ENCODE results near the gene PLD5.
"Not testable (repeated sequence)": the region's sequence is repeated elsewhere in the genome, so short reads cannot be mapped to it uniquely, and the experiment has no call there.

The PLD5 gene

GRCh38 chr1:242416657-242417056 lies 107.8 kb downstream of the PLD5 start:
- no peak for DNase-seq

GRCh38 chr1:242412921-242413320 lies 111.6 kb downstream of the PLD5 start:
- DNase-seq: no peak

GRCh38 chr1:242411901-242412300 lies 112.6 kb downstream of the PLD5 start:
- DNase-seq: no peak

GRCh38 chr1:242405947-242406346 lies 118.5 kb downstream of the PLD5 start:
- no peak for DNase-seq

- DNase-seq: no peak
These were observed 120.2 kb downstream of the PLD5 start for GRCh38 chr1:242404296-242404695.

- no peak for DNase-seq
These were observed 121.5 kb downstream of the PLD5 start for GRCh38 chr1:242402956-242403355.

GRCh38 chr1:242401937-242402336 lies 122.6 kb downstream of the PLD5 start:
- DNase-seq: no peak

- no peak for DNase-seq
These were observed 126.1 kb downstream of the PLD5 start for GRCh38 chr1:242398351-242398750.

GRCh38 chr1:242391896-242392295 lies 132.6 kb downstream of the PLD5 start:
- no peak for DNase-seq

GRCh38 chr1:242376121-242376520 lies 148.4 kb downstream of the PLD5 start:
- DNase-seq: not testable (repeated sequence)

- not testable (repeated sequence) for DNase-seq
These were observed 174.1 kb downstream of the PLD5 start for GRCh38 chr1:242350446-242350845.

GRCh38 chr1:242349636-242350035 lies 174.9 kb downstream of the PLD5 start:
- DNase-seq: no peak

GRCh38 chr1:242330865-242331264 lies 193.6 kb downstream of the PLD5 start:
- DNase-seq: not testable (repeated sequence)

- DNase-seq: not testable (repeated sequence)
These were observed 197.1 kb downstream of the PLD5 start for GRCh38 chr1:242327381-242327780.

- not testable (repeated sequence) for DNase-seq
These were observed 202.5 kb downstream of the PLD5 start for GRCh38 chr1:242321981-242322380.

- no peak for DNase-seq
These were observed 206.4 kb downstream of the PLD5 start for GRCh38 chr1:242318140-242318539.

GRCh38 chr1:242314865-242315264 lies 209.6 kb downstream of the PLD5 start:
- DNase-seq: not testable (repeated sequence)

- not testable (repeated sequence) for DNase-seq
These were observed 210.3 kb downstream of the PLD5 start for GRCh38 chr1:242314085-242314649.

GRCh38 chr1:242308681-242309080 lies 215.8 kb downstream of the PLD5 start:
- DNase-seq: not testable (repeated sequence)

GRCh38 chr1:242293781-242294180 lies 230.7 kb downstream of the PLD5 start:
- DNase-seq: not testable (repeated sequence)

GRCh38 chr1:242288067-242288466 lies 236.4 kb downstream of the PLD5 start:
- not testable (repeated sequence) for DNase-seq

- DNase-seq: not testable (repeated sequence)
These were observed 241.6 kb downstream of the PLD5 start for GRCh38 chr1:242282758-242283485.

GRCh38 chr1:242278406-242278805 lies 246.1 kb downstream of the PLD5 start:
- DNase-seq: peak; percentile 7

GRCh38 chr1:242276769-242277168 lies 247.7 kb downstream of the PLD5 start:
- not testable (repeated sequence) for DNase-seq

- not testable (repeated sequence) for DNase-seq
These were observed 257.5 kb downstream of the PLD5 start for GRCh38 chr1:242267004-242267403.

Data from NCI-H1694 (cell line).